SH-SY5Y (cell line): Measurements from ENCODE around the gene GPRC5A.

Experiments
- GATA2 ChIP-seq: IDR thresholded peaks from 2 replicates; pipeline ENCODE4 v1.6.1; 2011; ENCODE audit warnings: mild to moderate bottlenecking, low read depth, low read length
- GATA3 ChIP-seq: IDR thresholded peaks from 2 replicates; pipeline ENCODE4 v1.6.1; 2011; ENCODE audit warnings: low read depth, mild to moderate bottlenecking, low read length, moderate library complexity

- TF ChIP-seq GATA3 (no peak), GATA2 (no peak)
These were observed 28.5 kb downstream of the GPRC5A start for GRCh38 chr12:12919666-12920435.
